K562 (cell line): ENCODE data around the gene AAGAB. TPM values are rescaled to one million over a fixed set of nuclear protein-coding genes. Genes with fewer than 3 reads are reported as not detected.

Experiments
- CGGBP1 ChIP-seq: fragments of 250-450 bp; sonication (Bioruptor Pico); IDR thresholded peaks from 2 replicates; pipeline ENCODE4 v1.9.0; 2021; ENCODE audit warnings: mild to moderate bottlenecking
- EHMT2 ChIP-seq: fragments of 450-650 bp; IDR thresholded peaks from 2 replicates; pipeline ENCODE4 v1.6.1; 2018; ENCODE audit warnings: antibody characterized with exemption
- HLTF ChIP-seq: fragments of 450-650 bp; IDR thresholded peaks from 2 replicates; pipeline ENCODE4 v1.6.1; 2016
- HNRNPLL ChIP-seq: fragments of 200-400 bp; formaldehyde crosslinking; IDR thresholded peaks from 2 replicates; pipeline ENCODE4 v1.6.1; 2017; ENCODE audit warnings: low read length, low read depth, mild to moderate bottlenecking; ENCODE audit not compliant: poor library complexity, severe bottlenecking
- IFI16 ChIP-seq: fragments of 250-450 bp; sonication (Bioruptor Pico); IDR thresholded peaks from 2 replicates; pipeline ENCODE4 v2.1.2; 2022; ENCODE audit warnings: mild to moderate bottlenecking, inconsistent platforms
- ILF3 ChIP-seq: fragments of 450-650 bp; IDR thresholded peaks from 2 replicates; pipeline ENCODE4 v1.6.1; 2018; ENCODE audit warnings: antibody characterized with exemption, mild to moderate bottlenecking, moderate library complexity, borderline replicate concordance
- NRF1 ChIP-seq, 2 experiments: fragments of 450-650 bp; IDR thresholded peaks in 1 of 2; conservative IDR thresholded peaks in 1 of 2; 2 replicates each; pipeline ENCODE4 v1.6.1; 2014; ENCODE audit warnings: mild to moderate bottlenecking in 2 of 2
- RBM14 ChIP-seq: fragments of 200-400 bp; formaldehyde crosslinking; IDR thresholded peaks from 2 replicates; pipeline ENCODE4 v1.6.1; 2018; ENCODE audit warnings: low read depth, mild to moderate bottlenecking, low read length, moderate library complexity, borderline replicate concordance; ENCODE audit not compliant: insufficient read depth
- SAFB2 ChIP-seq: fragments of 200-400 bp; formaldehyde crosslinking; IDR thresholded peaks from 2 replicates; pipeline ENCODE4 v1.6.1; 2018; ENCODE audit warnings: borderline replicate concordance, low read length, low read depth, moderate library complexity; ENCODE audit not compliant: severe bottlenecking
- SMC3 ChIP-seq: conservative IDR thresholded peaks from 2 replicates; pipeline ENCODE4 v1.6.1; 2011; ENCODE audit warnings: low read depth, low read length, improper control_type of control experiment; ENCODE audit not compliant: insufficient read depth
- SP2 ChIP-seq: IDR thresholded peaks from 2 replicates; pipeline ENCODE4 v1.6.1; 2011; ENCODE audit warnings: mild to moderate bottlenecking, low read depth, low read length, moderate library complexity; ENCODE audit not compliant: poor library complexity, severe bottlenecking; ENCODE audit errors: extremely low read depth
- TFAM ChIP-seq: fragments of 250-450 bp; sonication (Bioruptor Pico); conservative IDR thresholded peaks from 2 replicates; pipeline ENCODE4 v1.5.0; 2021; ENCODE audit warnings: mild to moderate bottlenecking, moderate library complexity
- XRCC3 ChIP-seq: fragments of 450-650 bp; IDR thresholded peaks from 2 replicates; pipeline ENCODE4 v1.6.1; 2017; ENCODE audit warnings: mild to moderate bottlenecking, moderate library complexity
- ZNF12 ChIP-seq: sonication (generic); formaldehyde crosslinking; IDR thresholded peaks from 2 replicates; pipeline ENCODE4 v1.4.0; 2020; ENCODE audit warnings: mild to moderate bottlenecking, missing genetic modification reagents
- ZNF184 ChIP-seq: sonication (generic); formaldehyde crosslinking; IDR thresholded peaks from 2 replicates; pipeline ENCODE4 v1.5.0; 2020; ENCODE audit warnings: missing genetic modification reagents
- ZNF449 ChIP-seq: fragments of 250-450 bp; sonication (Bioruptor Pico); IDR thresholded peaks from 2 replicates; pipeline ENCODE4 v1.8.0; 2022; ENCODE audit warnings: moderate library complexity, mild to moderate bottlenecking, inconsistent platforms
- polyA plus RNA-seq, 8 experiments: library from polyadenylated mRNA; depleted of rRNA in 4 of 8; stranded (reverse) in 5 of 8; unstranded in 3 of 8; fragments of >200 nt; fragmentation: Nextera tagmentation in 2 of 8; fragmentation: Illumina TruSeq in 1 of 8; extraction: Ambion mirVana in 2 of 8; extraction: Trizol in 1 of 8; gene quantifications; 2 replicates each; pipeline versions ENCODE4 v1.2.1 to v1.2.3, GENCODE V29; 2011 to 2014; ENCODE audit warnings: inconsistent platforms in 1 of 8, missing spikeins in 1 of 8
- total RNA-seq, 7 experiments: library from RNA; depleted of rRNA in 6 of 7; stranded (reverse); fragments of >200 nt in 6 of 7; fragmentation: Illumina TruSeq in 2 of 7; extraction: Trizol in 2 of 7; gene quantifications; 2 replicates each; pipeline versions ENCODE4 v1.2.1 to v1.2.3, GENCODE V29; 2011 to 2021; ENCODE audit warnings: low replicate concordance in 1 of 7
- TF ChIP-seq, protein P1 (sequence below): fragments of 250-450 bp; sonication (Bioruptor Pico); IDR thresholded peaks from 2 replicates; pipeline ENCODE4 v1.8.0; 2021; ENCODE audit warnings: moderate library complexity, mild to moderate bottlenecking, inconsistent platforms
- TF ChIP-seq, protein P2 (sequence below): fragments of 450-650 bp; conservative IDR thresholded peaks from 2 replicates; pipeline ENCODE4 v1.6.1; 2016; ENCODE audit warnings: missing genetic modification characterization, low read depth, mild to moderate bottlenecking, control low read depth, missing compliant biosample characterization

Gene AAGAB
- total and polyA plus RNA-seq, 9 of the 15 experiments (the other 6 are each of a cell fraction or from before 2014, with no cell fraction given), result 17.8 to 109 (median 58.3) TPM

GRCh38 chr15:67254238-67255175 is at the start of gene AAGAB, which contains the start of gene IQCH (continued):
- TF ChIP-seq TFAM (CRISPR knock-in tag) (no peak), ILF3 (no peak), SMC3 (no peak), HLTF (peak; percentile 16; the same call in 1 of the 2 replicates), XRCC3 (no peak), SAFB2 (no peak), EHMT2 (no peak), SP2 (no peak), ZNF449 (no peak), ZNF12 (CRISPR knock-in tag) (0 out of 2 replicates have a peak, but pooled peaks have one; percentile 72), IFI16 (CRISPR knock-in tag) (no peak), RBM14 (0 out of 2 replicates have a peak, but pooled peaks have one; percentile 55), NRF1 (conservative IDR thresholded peaks at IDR 0.05 in 1 of 2, IDR thresholded peaks at IDR 0.05 in 1 of 2) (peak; percentile 70 to 80), ZNF184 (CRISPR knock-in tag) (no peak), HNRNPLL (peak; percentile 98), CGGBP1 (CRISPR knock-in tag) (no peak)
- TF ChIP-seq, protein P1, sequence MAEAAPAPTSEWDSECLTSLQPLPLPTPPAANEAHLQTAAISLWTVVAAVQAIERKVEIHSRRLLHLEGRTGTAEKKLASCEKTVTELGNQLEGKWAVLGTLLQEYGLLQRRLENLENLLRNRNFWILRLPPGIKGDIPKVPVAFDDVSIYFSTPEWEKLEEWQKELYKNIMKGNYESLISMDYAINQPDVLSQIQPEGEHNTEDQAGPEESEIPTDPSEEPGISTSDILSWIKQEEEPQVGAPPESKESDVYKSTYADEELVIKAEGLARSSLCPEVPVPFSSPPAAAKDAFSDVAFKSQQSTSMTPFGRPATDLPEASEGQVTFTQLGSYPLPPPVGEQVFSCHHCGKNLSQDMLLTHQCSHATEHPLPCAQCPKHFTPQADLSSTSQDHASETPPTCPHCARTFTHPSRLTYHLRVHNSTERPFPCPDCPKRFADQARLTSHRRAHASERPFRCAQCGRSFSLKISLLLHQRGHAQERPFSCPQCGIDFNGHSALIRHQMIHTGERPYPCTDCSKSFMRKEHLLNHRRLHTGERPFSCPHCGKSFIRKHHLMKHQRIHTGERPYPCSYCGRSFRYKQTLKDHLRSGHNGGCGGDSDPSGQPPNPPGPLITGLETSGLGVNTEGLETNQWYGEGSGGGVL (CRISPR knock-in tag), result no peak
- TF ChIP-seq, protein P2, sequence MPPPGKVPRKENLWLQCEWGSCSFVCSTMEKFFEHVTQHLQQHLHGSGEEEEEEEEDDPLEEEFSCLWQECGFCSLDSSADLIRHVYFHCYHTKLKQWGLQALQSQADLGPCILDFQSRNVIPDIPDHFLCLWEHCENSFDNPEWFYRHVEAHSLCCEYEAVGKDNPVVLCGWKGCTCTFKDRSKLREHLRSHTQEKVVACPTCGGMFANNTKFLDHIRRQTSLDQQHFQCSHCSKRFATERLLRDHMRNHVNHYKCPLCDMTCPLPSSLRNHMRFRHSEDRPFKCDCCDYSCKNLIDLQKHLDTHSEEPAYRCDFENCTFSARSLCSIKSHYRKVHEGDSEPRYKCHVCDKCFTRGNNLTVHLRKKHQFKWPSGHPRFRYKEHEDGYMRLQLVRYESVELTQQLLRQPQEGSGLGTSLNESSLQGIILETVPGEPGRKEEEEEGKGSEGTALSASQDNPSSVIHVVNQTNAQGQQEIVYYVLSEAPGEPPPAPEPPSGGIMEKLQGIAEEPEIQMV (tag), result no peak
